ENCODE results near the gene ZNF827. TPM values are rescaled to one million over a fixed set of nuclear protein-coding genes. Genes with fewer than 3 reads are reported as not detected.

ZNF827 gene
- total RNA-seq, 3 donors from 2014 or later, result 18.6 to 21.1 (median 19.0) TPM

GRCh38 chr4:145960012-145960411, 21.4 kb upstream of the ZNF827 start:
- DNase-seq (ENCODE audit: low spot score in 2 of 2), result no peak
- no peak for TF ChIP-seq POLR2AphosphoS5 (IDR thresholded peaks at IDR 0.05)
- TF ChIP-seq CTCF (IDR thresholded peaks at IDR 0.05), result no peak
- no peak for TF ChIP-seq POLR2A (IDR thresholded peaks at IDR 0.05)
- no peaks in the 10 kb centered on the region for H3K4me1 ChIP-seq
- intact Hi-C loops (cut with DNase I; ENCODE audit: low total_unique reads), result no loop called here
- peaks cover 0 to 10% of the 10 kb centered on the region in 2 donors for H3K9me3 ChIP-seq
- no peaks in the 10 kb centered on the region for H3K27me3 ChIP-seq
- no peak overlapping the region for H3K27ac ChIP-seq
- H3K36me3 ChIP-seq, result no peaks in the 10 kb centered on the region
- no peak overlapping the region for H3K4me3 ChIP-seq

GRCh38 chr4:145957302-145957701, 18.7 kb upstream of the ZNF827 start:
- no peak for TF ChIP-seq POLR2AphosphoS5 (IDR thresholded peaks at IDR 0.05)
- TF ChIP-seq POLR2A (IDR thresholded peaks at IDR 0.05), result no peak
- no peak for TF ChIP-seq CTCF (IDR thresholded peaks at IDR 0.05)
- Histone ChIP-seq H3K4me1 (no peaks in the 10 kb centered on the region), H3K27ac (no peak overlapping the region), H3K4me3 (no peak overlapping the region), H3K27me3 (no peaks in the 10 kb centered on the region), H3K9me3 (peaks cover 0 to 5% of the 10 kb centered on the region in 2 donors), H3K36me3 (no peaks in the 10 kb centered on the region)
- no peak for DNase-seq (ENCODE audit: low spot score in 2 of 2)
- intact Hi-C loops (cut with DNase I; ENCODE audit: low total_unique reads), result loop anchor here (5.0 kb wide), 1 partner anchor 730 kb away; no protein-coding TSS in a partner anchor

- H3K4me3 ChIP-seq, result no peak overlapping the region
- H3K27me3 ChIP-seq, result no peaks in the 10 kb centered on the region
- no peak for DNase-seq (ENCODE audit: low spot score in 2 of 2)
- no peak overlapping the region for H3K27ac ChIP-seq
- TF ChIP-seq CTCF (IDR thresholded peaks at IDR 0.05) (peak in 2 of 3 donors; percentile 39 to 53), POLR2A (IDR thresholded peaks at IDR 0.05) (no peak), POLR2AphosphoS5 (IDR thresholded peaks at IDR 0.05) (no peak)
- peaks cover 0 to 5% of the 10 kb centered on the region in 2 donors for H3K9me3 ChIP-seq
- no peaks in the 10 kb centered on the region for H3K4me1 ChIP-seq
- intact Hi-C loops (cut with DNase I; ENCODE audit: low total_unique reads), result loop anchor here (5.0 kb wide), 1 partner anchor 731 kb away; no protein-coding TSS in a partner anchor
- no peaks in the 10 kb centered on the region for H3K36me3 ChIP-seq
Observed at GRCh38 chr4:145956288-145956890, 17.8 kb upstream of the ZNF827 start.

- no peaks in the 10 kb centered on the region for H3K4me1 ChIP-seq
- H3K9me3 ChIP-seq, result peaks cover 0 to 5% of the 10 kb centered on the region in 2 donors
- TF ChIP-seq CTCF (IDR thresholded peaks at IDR 0.05) (no peak), POLR2A (IDR thresholded peaks at IDR 0.05) (no peak), POLR2AphosphoS5 (IDR thresholded peaks at IDR 0.05) (no peak)
- intact Hi-C loops (cut with DNase I; ENCODE audit: low total_unique reads), result loop anchor here (5.0 kb wide), 1 partner anchor 732 kb away; no protein-coding TSS in a partner anchor
- H3K27ac ChIP-seq, result no peak overlapping the region
- no peak overlapping the region for H3K4me3 ChIP-seq
- H3K27me3 ChIP-seq, result no peaks in the 10 kb centered on the region
- no peak for DNase-seq (ENCODE audit: low spot score in 2 of 2)
- no peaks in the 10 kb centered on the region for H3K36me3 ChIP-seq
Observed at GRCh38 chr4:145954924-145955339, 16.3 kb upstream of the ZNF827 start.

GRCh38 chr4:145951931-145952330, 13.3 kb upstream of the ZNF827 start:
- Histone ChIP-seq H3K4me1 (no peaks in the 10 kb centered on the region), H3K36me3 (no peaks in the 10 kb centered on the region), H3K9me3 (peaks cover 0 to 2% of the 10 kb centered on the region in 2 donors), H3K27me3 (no peaks in the 10 kb centered on the region), H3K4me3 (no peak overlapping the region), H3K27ac (no peak overlapping the region)
- TF ChIP-seq POLR2AphosphoS5 (IDR thresholded peaks at IDR 0.05) (no peak), CTCF (IDR thresholded peaks at IDR 0.05) (no peak), POLR2A (IDR thresholded peaks at IDR 0.05) (no peak)
- intact Hi-C loops (cut with DNase I; ENCODE audit: low total_unique reads), result no loop called here
- DNase-seq (ENCODE audit: low spot score in 2 of 2), result no peak
